Ramos (cell line): ENCODE results near the gene LTO1.

Experiments used
- in situ Hi-C: fragments of 300-500 bp; cut with MboI; formaldehyde crosslinking; loops from one replicate; pipeline ENCODE4 v1.14.3; 2022; ENCODE audit warnings: low sequenced_read_pairs; ENCODE audit not compliant: unreplicated experiment

Gene LTO1

GRCh38 chr11:69618237-69618636, 56.9 kb downstream of the LTO1 start:
- in situ Hi-C loops = no loop called here

GRCh38 chr11:69617682-69618081, 57.5 kb downstream of the LTO1 start:
- in situ Hi-C loops = no loop called here

- in situ Hi-C loops = no loop called here
Measured at GRCh38 chr11:69617220-69617619, 57.9 kb downstream of the LTO1 start.
